ENCODE results near the gene ACOT7. TPM values are rescaled to one million over a fixed set of nuclear protein-coding genes. Genes with fewer than 3 reads are reported as not detected.
"Not testable (repeated sequence)": the region's sequence is repeated elsewhere in the genome, so short reads cannot be mapped to it uniquely, and the experiment has no call there.

The ACOT7 gene
- polyA plus RNA-seq (2013, experiment 1 of 4): 89.8 TPM
- 80.0 TPM for polyA plus RNA-seq (2013, experiment 2 of 4)
- polyA plus RNA-seq (2013, experiment 3 of 4): 73.0 TPM
- polyA plus RNA-seq (2013, experiment 4 of 4): 70.4 TPM

GRCh38 chr1:6393400-6394187 lies at the start of gene ACOT7:
Gene ACOT7 (minus strand): TSS chr1:6393767. CDS start chr1:6393399, 368 bp downstream.
- Histone ChIP-seq H3K9me3 (ENCODE audit: control insufficient read depth, low read length) (no peaks in the 10 kb centered on the region), H3K4me3 (ENCODE audit: insufficient read depth, low read depth, low read length) (peak within 1 kb of the TSS; percentile 67), H3K27ac (ENCODE audit: insufficient read depth, low read depth, low read length, poor library complexity, severe bottlenecking) (peak within 1 kb of the TSS; percentile 94), H3K27me3 (ENCODE audit: control insufficient read depth, insufficient read depth, low read length, poor library complexity, severe bottlenecking) (peaks cover 8% of the 10 kb centered on the region), H3K4me1 (ENCODE audit: control insufficient read depth, insufficient read depth, low read length) (no peaks in the 10 kb centered on the region), H3K36me3 (ENCODE audit: control insufficient read depth, insufficient read depth, low read length) (no peaks in the 10 kb centered on the region)
- 0 to 1% methylated on average over 87 of the region's 87 CpGs for WGBS, 2 experiments

GRCh38 chr1:6441586-6441985 lies 48.0 kb upstream of the ACOT7 start:
- Histone ChIP-seq H3K9me3 (ENCODE audit: control insufficient read depth, low read length) (no peaks in the 10 kb centered on the region), H3K4me1 (ENCODE audit: control insufficient read depth, insufficient read depth, low read length) (peaks cover 8% of the 10 kb centered on the region), H3K4me3 (ENCODE audit: insufficient read depth, low read depth, low read length) (no peak overlapping the region), H3K27me3 (ENCODE audit: control insufficient read depth, insufficient read depth, low read length, poor library complexity, severe bottlenecking) (peaks cover 27% of the 10 kb centered on the region), H3K27ac (ENCODE audit: insufficient read depth, low read depth, low read length, poor library complexity, severe bottlenecking) (no peak overlapping the region), H3K36me3 (ENCODE audit: control insufficient read depth, insufficient read depth, low read length) (no peaks in the 10 kb centered on the region)
- 69 to 71% methylated on average over 7 of the region's 7 CpGs for whole genome bisulfite sequencing, 2 experiments

- Histone ChIP-seq H3K27me3 (ENCODE audit: control insufficient read depth, insufficient read depth, low read length, poor library complexity, severe bottlenecking) (peaks cover 26% of the 10 kb centered on the region), H3K36me3 (ENCODE audit: control insufficient read depth, insufficient read depth, low read length) (no peaks in the 10 kb centered on the region), H3K4me3 (ENCODE audit: insufficient read depth, low read depth, low read length) (peak overlapping the region; percentile 19), H3K4me1 (ENCODE audit: control insufficient read depth, insufficient read depth, low read length) (no peaks in the 10 kb centered on the region), H3K9me3 (ENCODE audit: control insufficient read depth, low read length) (no peaks in the 10 kb centered on the region), H3K27ac (ENCODE audit: insufficient read depth, low read depth, low read length, poor library complexity, severe bottlenecking) (no peak overlapping the region)
- 10 to 11% methylated on average over 89 to 101 of the region's 101 CpGs for WGBS, 2 experiments
Observed at GRCh38 chr1:6440198-6441126, 46.9 kb upstream of the ACOT7 start.

GRCh38 chr1:6438047-6438525 lies 44.5 kb upstream of the ACOT7 start:
- whole genome bisulfite sequencing, 2 experiments: 28 to 29% methylated on average over 5 of the region's 5 CpGs

GRCh38 chr1:6437012-6437700 lies 43.6 kb upstream of the ACOT7 start:
- H3K27me3 ChIP-seq (ENCODE audit: control insufficient read depth, insufficient read depth, low read length, poor library complexity, severe bottlenecking): peaks cover 26% of the 10 kb centered on the region
- not testable (repeated sequence) for H3K9me3 ChIP-seq (ENCODE audit: control insufficient read depth, low read length); H3K27ac ChIP-seq (ENCODE audit: insufficient read depth, low read depth, low read length, poor library complexity, severe bottlenecking); H3K4me3 ChIP-seq (ENCODE audit: insufficient read depth, low read depth, low read length); H3K4me1 ChIP-seq (ENCODE audit: control insufficient read depth, insufficient read depth, low read length); H3K36me3 ChIP-seq (ENCODE audit: control insufficient read depth, insufficient read depth, low read length)
- 88 to 89% methylated on average over 22 of the region's 22 CpGs for WGBS, 2 experiments

More at GRCh38 chr1:6438047-6438525, 44.5 kb upstream of the ACOT7 start:
- no peak overlapping the region for H3K4me3 ChIP-seq (ENCODE audit: insufficient read depth, low read depth, low read length)
- H3K27me3 ChIP-seq (ENCODE audit: control insufficient read depth, insufficient read depth, low read length, poor library complexity, severe bottlenecking): peaks cover 26% of the 10 kb centered on the region
- no peaks in the 10 kb centered on the region for H3K4me1 ChIP-seq (ENCODE audit: control insufficient read depth, insufficient read depth, low read length)
- H3K36me3 ChIP-seq (ENCODE audit: control insufficient read depth, insufficient read depth, low read length): no peaks in the 10 kb centered on the region
- H3K27ac ChIP-seq (ENCODE audit: insufficient read depth, low read depth, low read length, poor library complexity, severe bottlenecking): no peak overlapping the region
- H3K9me3 ChIP-seq (ENCODE audit: control insufficient read depth, low read length): no peaks in the 10 kb centered on the region

GRCh38 chr1:6436277-6436676 lies 42.7 kb upstream of the ACOT7 start:
- WGBS, 2 experiments: 93 to 94% methylated on average over 3 of the region's 3 CpGs
- H3K9me3 ChIP-seq (ENCODE audit: control insufficient read depth, low read length); H3K36me3 ChIP-seq (ENCODE audit: control insufficient read depth, insufficient read depth, low read length); H3K4me3 ChIP-seq (ENCODE audit: insufficient read depth, low read depth, low read length); H3K27ac ChIP-seq (ENCODE audit: insufficient read depth, low read depth, low read length, poor library complexity, severe bottlenecking); H3K4me1 ChIP-seq (ENCODE audit: control insufficient read depth, insufficient read depth, low read length): not testable (repeated sequence)
- peaks cover 20% of the 10 kb centered on the region for H3K27me3 ChIP-seq (ENCODE audit: control insufficient read depth, insufficient read depth, low read length, poor library complexity, severe bottlenecking)

- H3K4me3 ChIP-seq (ENCODE audit: insufficient read depth, low read depth, low read length): no peak overlapping the region
- H3K27me3 ChIP-seq (ENCODE audit: control insufficient read depth, insufficient read depth, low read length, poor library complexity, severe bottlenecking): peaks cover 13% of the 10 kb centered on the region
- no peaks in the 10 kb centered on the region for H3K36me3 ChIP-seq (ENCODE audit: control insufficient read depth, insufficient read depth, low read length)
- 95 to 98% methylated on average over 3 of the region's 3 CpGs for WGBS, 2 experiments
- H3K4me1 ChIP-seq (ENCODE audit: control insufficient read depth, insufficient read depth, low read length): no peaks in the 10 kb centered on the region
- H3K27ac ChIP-seq (ENCODE audit: insufficient read depth, low read depth, low read length, poor library complexity, severe bottlenecking): no peak overlapping the region
- H3K9me3 ChIP-seq (ENCODE audit: control insufficient read depth, low read length): no peaks in the 10 kb centered on the region
Observed at GRCh38 chr1:6435547-6435946, 42.0 kb upstream of the ACOT7 start.

- no peaks in the 10 kb centered on the region for H3K36me3 ChIP-seq (ENCODE audit: control insufficient read depth, insufficient read depth, low read length)
- no peak overlapping the region for H3K4me3 ChIP-seq (ENCODE audit: insufficient read depth, low read depth, low read length)
- no peak overlapping the region for H3K27ac ChIP-seq (ENCODE audit: insufficient read depth, low read depth, low read length, poor library complexity, severe bottlenecking)
- 90 to 93% methylated on average over 14 to 15 of the region's 15 CpGs for WGBS, 2 experiments
- no peaks in the 10 kb centered on the region for H3K9me3 ChIP-seq (ENCODE audit: control insufficient read depth, low read length)
- H3K27me3 ChIP-seq (ENCODE audit: control insufficient read depth, insufficient read depth, low read length, poor library complexity, severe bottlenecking): peaks cover 11% of the 10 kb centered on the region
- H3K4me1 ChIP-seq (ENCODE audit: control insufficient read depth, insufficient read depth, low read length): peaks cover 3% of the 10 kb centered on the region
Observed at GRCh38 chr1:6435129-6435528, 41.6 kb upstream of the ACOT7 start.

GRCh38 chr1:6434186-6434585 lies 40.6 kb upstream of the ACOT7 start:
- 89 to 94% methylated on average over 5 of the region's 5 CpGs for WGBS, 2 experiments
- Histone ChIP-seq H3K36me3 (ENCODE audit: control insufficient read depth, insufficient read depth, low read length) (no peaks in the 10 kb centered on the region), H3K4me3 (ENCODE audit: insufficient read depth, low read depth, low read length) (no peak overlapping the region), H3K9me3 (ENCODE audit: control insufficient read depth, low read length) (no peaks in the 10 kb centered on the region), H3K27me3 (ENCODE audit: control insufficient read depth, insufficient read depth, low read length, poor library complexity, severe bottlenecking) (peaks cover 1% of the 10 kb centered on the region), H3K4me1 (ENCODE audit: control insufficient read depth, insufficient read depth, low read length) (peaks cover 9% of the 10 kb centered on the region), H3K27ac (ENCODE audit: insufficient read depth, low read depth, low read length, poor library complexity, severe bottlenecking) (no peak overlapping the region)
